Muscle of back (tissue), 11 donors: Measurements from ENCODE around the gene SCN4B. TPM values are rescaled to one million over a fixed set of nuclear protein-coding genes. Genes with fewer than 3 reads are reported as not detected.

Experiments
- DNase-seq, 3 donors: peaks; one replicate each; pipeline versions ENCODE4 v3.0.0 to v3.0.0-alpha.2; 2013
- polyA plus RNA-seq, 10 donors: library from polyadenylated mRNA; unstranded; fragments of 120-200 nt; gene quantifications; one replicate each; pipeline ENCODE4 v1.2.1, GENCODE V29; 2013; ENCODE audit not compliant: insufficient read length in 10 of 10

The SCN4B gene
- polyA plus RNA-seq, 10 donors: 2.2 to 6.1 (median 3.4) TPM

DNA sequence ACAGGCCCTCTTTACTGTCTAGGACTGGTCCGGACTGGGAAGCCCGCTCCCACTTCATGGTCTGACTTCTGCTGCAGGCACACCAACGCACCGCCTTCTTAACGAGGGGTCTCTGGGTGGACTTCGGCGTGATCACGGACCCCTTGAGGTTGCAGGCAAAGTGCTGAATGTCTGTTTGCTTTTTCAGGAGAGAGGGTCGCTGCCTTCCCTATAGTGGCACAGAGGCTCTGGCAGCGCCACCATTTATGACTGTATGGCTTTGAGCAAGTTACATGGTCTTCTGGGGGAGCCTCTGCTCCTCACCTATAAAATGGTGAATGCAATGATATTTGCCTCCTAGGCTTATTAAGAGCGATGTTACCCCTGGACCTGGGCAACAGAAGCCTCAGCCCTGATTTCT is 1.4 kb upstream of the SCN4B start:
- DNase-seq: no peak

DNA sequence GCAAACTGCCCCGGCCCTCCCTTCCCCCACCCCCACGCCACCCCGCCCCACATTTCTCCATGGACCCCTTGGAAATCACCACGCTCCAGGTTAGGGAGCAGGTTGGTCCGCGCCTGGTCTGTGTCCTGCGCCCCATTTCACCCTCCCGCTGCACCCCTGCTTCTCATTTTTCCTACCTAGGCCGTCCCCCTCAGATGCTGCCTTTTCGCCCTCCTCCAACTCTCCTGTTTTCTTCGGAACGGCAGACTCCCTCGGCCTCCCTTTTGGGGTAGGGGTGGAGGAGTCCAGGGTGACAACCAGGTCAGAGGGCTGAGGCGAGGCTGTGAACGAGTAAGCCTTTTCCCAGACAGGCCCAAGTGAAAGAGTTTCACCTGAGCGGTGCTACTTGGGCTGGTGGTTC is 893 bp upstream of the SCN4B start:
- no peak for DNase-seq

DNA sequence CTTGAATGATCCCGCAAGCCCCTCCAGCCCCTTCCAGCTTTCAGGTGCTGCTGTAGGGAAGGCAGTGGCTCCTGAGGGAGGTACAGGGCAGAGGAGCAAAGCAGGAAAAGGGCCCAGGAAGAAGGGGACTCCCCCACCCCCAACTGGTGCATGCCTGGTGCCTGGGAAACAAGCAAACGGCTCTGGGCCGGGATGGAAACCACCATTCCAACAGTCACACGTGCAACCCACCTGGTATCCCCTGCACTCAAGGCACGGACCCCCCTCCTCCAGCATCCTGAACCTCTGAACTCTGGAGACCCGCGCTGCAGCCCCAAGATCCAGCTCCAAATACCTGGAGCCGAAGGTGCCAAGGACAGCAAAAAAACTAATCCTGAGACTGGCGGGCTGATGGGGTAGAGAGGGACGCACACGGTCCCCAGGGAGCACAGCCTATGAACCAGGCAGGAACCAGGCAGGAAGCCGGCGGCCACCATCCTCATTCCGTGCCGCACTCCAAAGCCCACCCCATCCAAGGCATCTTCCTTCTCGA is 537 bp downstream of the SCN4B start:
- no peak for DNase-seq

DNA sequence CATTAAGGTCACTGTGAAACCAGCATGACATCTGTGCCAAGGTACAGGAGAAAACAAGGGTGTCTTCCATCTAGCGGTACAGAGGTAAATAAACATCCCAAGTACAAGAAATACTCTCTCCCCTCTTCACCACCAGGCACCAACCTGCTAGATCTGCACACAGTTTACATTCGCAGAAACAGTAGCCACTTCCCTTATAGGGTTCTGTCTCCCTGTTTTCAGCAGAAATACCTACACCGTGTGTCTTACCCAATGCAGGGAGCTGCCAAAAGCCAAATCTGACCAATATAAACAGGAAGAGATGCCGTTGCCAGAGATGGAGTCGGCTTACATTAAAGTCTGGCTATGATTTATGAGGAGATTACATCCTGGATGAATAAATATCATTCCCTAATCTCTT is 1.2 kb downstream of the SCN4B start:
- no peak for DNase-seq

DNA sequence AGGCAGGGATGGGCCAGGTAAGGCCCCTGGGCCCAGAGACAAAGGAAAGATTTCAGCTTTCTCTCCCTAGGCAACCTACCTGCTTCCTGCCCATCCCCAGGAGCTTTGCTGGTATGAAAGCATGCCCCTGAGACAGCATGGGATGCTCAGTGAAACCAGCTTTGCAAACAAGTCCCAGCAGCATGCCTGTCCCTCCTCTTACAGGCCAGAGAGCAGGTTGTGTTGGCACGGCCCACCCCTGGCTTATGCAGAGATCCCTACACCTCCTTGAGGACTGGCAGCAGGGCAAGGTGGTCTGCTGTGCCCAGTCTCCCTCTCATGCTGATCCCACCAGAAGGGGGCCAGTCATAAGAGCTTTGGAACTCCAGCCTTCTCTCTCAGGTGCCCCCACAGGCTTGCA is 3.1 kb downstream of the SCN4B start:
- DNase-seq: no peak

DNA sequence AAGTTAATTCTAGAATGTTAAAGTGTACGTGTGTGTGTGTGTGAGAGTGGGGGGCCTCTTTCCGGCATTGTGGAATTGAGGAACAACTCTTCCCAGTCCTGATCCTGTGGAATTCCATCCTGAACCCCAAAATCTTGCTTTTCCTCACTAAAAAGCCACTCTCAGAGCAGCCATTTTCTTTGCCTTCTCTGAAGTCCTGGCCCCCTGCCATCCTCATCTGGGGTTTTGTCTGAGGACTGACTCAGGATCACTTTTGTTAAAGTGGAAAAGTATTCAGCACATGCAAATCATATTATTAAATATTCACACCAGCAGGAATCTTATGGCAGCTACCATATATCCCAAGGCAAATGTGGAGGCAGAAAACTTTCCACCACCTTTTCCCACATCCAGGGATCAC is 3.8 kb downstream of the SCN4B start:
- DNase-seq: no peak

DNA sequence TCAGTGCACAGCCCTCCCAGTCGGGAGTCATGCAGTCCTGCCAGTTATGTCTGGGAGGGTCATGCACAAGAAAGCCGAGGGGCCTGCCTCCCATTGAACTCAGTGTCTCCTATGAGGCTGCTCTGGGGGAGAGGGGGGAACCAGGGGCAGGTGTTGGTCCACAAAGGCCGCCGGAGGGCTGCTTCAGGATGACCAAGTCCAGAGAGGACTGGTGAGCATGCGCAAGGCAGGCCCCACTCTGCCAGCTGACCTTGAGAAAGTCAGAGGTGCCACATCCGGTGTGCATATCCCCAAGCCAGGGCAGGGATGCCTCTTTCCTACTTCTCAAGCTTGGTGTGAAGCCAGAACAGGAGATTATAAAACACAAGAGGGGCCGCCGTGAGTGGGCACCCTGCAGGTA is 4.4 kb downstream of the SCN4B start:
- no peak for DNase-seq

DNA sequence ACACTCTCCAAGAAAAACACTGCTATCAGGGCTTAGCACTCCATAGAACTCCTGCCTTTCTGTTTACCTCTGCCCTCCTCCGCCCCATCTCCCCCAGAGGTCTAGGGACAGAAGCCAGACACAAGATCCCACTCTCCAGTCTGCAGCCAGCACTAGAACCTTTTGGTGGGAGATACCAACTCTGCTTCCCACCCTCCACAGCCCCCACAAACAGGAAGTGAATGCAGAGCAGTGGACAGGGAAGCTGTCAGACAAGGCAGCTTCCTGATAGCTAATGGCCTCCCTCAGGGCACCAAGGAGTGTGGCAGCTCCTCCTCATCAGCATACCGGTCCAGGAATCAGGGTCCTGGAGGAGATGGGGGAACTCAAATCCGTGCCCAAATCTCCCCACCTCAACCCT is 5.1 kb downstream of the SCN4B start:
- DNase-seq: no peak

DNA sequence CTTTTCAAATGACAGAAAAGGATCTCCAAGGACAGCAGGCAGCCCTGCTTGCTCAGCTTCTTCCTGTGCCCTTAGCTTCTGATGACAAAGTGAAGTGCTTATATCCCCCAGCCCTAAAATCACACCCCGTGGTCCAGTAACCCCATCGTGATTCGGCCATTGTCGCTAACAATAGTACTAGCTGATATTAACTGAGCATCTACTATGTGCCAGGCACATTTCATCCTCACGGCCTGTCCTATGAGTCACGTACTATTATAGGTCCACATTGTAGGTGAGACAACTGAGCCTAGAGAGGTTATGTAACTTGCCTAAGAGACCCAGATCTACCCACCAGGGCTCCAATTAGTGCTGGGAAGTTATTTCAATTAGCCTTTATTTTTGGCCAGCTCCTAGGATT is 6.1 kb downstream of the SCN4B start:
- DNase-seq: no peak

DNA sequence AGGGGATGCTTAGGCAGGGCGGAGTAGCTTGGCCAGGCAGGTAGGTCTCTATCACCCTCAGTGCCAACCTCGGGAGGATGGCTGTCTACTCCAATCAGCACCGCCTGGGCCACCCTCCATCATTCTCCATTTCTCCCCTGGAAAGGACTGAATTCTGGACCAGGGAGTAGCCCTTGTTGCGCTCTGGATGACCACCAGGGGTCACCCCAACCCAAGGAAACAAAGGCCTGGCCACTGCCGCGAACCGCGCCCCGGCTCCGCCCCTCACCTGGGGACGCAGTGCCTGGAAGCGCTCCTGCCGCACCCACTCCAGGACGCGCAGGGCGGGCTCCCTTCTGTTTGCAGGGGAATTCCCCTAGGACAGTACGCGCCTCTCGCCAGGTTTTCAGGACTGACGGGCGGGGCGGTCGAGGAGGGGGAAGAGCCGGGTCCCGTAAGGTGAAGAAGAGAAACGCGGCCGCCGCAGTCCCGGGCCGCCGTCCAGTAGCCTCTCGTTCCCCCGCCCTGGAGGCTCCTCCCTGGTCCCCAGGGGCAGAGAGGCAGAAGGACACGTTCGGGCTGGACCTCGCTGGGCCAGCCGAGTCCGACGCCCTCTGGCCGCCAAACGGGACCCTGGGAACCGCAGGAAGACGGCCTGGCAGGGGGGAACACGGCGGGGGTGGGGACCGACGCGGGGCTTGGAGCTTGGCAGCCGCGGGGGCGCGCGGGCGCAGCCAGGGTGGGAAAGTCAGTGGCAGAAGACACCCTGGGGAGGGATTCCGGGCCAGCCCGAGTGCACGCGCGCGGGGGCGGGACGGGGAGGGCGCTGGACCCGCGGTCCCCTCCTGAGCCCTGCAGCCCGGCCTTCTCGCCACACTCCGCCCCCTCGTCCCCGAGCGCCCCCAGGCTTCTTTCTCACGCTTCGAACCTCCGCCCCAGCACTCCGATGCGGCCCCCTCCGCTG is 7.1 kb downstream of the SCN4B start:
- DNase-seq: peak; percentile 57 to 88 (median 77)

DNA sequence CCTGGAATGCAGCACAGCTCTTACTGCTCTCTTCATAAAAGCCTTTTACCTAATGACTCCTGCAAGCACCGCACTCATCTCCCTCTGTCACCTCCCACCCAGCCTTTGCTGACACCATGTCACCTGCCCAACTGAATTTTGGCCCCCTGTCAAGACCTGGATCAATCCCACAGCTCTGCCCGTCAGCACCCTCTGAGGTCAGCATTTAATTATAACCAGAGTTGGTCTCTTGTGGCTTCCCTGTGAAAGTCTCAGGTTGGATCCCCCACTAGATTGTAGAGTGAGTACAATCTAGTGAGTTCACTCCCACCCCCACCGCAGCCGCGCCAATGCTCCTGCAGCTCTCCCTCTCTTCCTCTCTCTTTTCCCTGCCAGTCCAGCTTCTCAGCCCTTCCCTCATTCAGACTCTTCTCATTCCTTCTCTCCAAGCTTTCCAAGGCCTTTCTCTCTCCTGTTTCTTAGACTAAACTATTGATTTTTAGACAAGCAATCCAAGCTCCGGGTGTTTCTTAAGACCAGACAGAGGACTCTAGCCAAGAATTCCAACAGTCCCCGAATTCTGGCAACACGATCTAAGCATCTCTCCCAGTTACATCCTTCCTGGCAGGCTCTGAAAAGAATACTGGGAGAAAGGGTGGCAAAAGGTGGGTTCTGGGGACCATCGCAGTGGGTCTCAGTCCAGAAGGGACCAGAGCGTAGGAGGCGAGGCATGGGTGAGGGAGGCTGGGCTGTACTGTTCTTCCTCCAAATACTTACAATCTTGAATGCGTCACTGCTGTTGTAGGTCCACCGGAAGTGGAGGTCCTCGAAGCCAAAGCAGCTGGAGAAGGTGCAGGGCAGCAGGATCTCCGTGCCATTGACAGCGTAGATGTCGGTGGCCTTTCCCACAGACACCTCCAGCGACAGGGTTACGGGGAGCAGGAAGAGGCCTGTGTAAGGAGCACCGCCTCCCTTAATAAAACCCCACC is 8.0 kb downstream of the SCN4B start:
- peak in 1 of 3 donors; percentile 39 for DNase-seq

DNA sequence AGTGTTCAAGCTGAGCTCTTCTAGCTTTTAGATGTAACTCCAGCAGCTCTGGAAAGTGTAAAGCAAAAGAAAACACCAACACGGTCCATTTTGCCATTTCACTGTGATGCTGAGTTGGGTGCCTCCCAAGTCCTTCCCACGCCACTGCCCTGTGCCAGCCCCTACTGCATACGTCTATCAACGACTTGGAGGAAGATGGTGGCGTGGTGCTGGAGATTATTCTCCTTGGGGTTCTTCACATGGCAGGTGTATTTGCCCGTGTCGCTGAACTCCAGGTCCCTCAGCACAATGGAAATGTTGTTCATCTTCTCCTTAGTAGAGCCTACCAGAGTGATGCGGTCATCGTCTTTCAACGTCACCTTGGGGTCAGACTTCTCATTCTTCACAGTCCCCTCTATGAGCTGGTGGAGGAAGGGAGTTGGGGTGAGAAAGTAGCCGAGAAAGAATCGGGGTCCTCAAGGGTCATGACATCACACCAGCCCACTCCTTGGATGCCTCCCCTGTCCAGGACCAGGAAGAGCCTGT is 8.9 kb downstream of the SCN4B start:
- no peak for DNase-seq

DNA sequence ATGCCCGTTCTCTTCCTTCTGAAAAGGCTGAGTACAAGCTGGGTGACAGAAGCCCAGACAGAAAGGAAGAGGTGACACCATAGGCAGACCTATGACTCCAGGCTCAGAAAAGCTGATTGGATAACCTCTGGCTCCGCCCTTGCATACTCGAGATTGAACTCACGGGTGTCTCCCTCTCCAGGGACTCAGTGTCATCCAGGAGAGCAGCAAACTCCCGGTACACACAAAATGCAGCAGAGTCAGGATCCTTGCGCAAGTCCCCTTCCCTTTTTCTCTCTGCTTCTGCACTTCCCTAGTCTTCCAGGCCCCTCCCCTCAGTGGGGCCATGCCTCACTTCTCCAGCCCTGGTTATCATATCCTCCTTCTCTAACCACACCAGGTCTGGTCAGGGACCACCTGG is 9.8 kb downstream of the SCN4B start:
- DNase-seq: no peak

DNA sequence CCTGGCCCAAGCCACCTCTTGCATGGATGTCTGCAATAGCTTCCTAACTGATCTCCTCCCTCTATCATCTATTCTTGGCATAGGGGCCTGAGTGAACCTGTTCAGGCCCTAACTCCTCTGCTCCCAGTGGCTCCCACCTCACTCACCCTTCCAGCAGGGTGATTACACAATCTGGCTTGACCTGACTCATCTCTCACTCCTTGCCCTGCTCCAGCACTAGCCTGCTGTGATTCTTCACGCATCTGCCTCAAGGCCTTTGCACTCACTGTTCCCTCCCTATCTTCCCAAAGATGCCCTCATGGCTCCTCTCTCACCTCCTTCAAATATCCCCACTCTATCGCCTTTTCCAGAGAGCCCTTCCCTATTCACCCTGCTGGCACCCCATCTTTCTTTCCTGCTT is 10.5 kb downstream of the SCN4B start:
- no peak for DNase-seq

DNA sequence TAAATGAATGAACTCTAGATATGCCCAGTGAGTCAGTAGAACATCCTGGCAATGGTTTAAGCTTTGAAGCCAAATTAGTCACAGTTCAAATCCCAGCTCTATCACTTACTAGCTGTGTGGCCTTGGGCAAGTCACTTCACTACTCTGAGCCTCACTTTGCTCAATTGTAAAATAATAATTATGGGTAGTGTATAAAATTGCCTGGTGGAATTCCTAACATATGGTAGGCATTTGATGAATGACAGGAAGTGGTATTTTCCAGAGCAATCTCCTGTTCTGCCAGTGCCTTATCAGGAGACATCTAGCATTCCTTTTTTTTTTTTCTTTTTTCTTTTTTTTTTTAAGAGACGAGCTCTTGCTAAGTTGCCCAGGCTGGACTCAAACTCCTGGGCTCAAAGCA is 13.0 kb downstream of the SCN4B start:
- DNase-seq: no peak

DNA sequence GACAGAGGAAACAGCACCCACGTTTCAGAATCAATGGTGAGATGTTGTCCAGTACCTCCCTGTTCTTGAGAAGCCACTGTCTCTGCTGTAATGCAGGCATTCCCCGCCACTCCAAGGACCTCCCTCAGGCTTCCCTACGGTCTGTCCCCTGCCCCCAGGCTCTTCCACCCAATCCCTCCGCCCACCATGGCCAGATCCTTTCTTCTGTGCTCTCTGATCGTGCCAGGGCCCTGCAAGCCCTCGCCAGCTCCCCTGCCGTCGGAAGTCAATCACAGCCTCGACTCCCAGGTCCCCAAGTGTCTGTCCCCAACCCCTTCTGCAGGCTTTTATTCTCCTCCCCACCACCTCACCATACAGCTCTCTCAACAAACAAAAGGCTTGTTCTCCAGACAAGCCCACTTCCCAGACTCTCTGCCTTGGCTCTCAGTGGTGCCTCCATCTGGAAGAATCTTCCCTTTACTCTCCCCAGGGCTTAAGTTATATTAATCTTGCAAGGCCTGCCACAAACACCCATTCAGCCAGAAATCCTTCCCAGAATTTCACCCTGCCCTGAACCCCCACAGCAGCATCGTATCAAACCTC is 13.7 kb downstream of the SCN4B start:
- DNase-seq: no peak

DNA sequence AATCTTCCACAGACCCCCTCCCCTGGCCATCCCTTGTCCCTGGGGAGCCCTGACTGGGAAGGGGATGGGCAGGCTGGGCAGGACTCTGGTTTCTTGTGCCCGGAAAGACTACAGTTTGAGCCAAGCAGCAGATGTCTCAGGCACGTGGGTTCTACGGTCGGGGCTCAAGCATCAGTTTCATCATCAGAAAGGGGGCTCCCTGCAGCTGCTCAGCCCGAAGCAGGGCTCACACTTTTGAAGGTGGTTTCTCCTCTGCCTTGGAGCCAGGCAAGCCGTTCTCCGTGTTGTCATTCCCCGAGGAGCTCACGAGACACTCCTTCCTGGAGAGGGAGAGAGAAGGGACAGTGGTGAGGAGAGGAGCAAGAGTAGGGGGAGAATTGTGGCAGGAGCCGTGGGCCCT is 15.8 kb downstream of the SCN4B start:
- DNase-seq: no peak

DNA sequence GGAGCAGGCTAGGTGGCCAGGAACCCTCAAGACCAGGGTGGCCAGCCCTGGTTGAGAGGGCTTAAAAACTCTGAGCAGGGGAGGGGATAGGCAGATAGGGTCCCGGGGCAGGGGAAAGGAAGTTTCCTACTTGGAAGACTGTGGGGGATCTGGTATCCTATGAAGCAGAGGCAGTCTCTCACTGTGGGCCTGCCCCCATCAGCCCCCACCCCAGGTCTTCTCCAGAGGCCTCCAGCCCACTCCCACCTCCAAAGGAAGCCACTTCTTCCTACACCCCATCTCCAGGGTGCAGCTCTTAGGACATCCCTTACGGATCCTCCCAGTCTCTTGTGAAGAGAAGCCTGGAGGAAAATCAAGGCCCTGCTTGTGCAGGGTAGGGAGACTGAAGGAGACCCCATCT is 16.3 kb downstream of the SCN4B start:
- DNase-seq: no peak

DNA sequence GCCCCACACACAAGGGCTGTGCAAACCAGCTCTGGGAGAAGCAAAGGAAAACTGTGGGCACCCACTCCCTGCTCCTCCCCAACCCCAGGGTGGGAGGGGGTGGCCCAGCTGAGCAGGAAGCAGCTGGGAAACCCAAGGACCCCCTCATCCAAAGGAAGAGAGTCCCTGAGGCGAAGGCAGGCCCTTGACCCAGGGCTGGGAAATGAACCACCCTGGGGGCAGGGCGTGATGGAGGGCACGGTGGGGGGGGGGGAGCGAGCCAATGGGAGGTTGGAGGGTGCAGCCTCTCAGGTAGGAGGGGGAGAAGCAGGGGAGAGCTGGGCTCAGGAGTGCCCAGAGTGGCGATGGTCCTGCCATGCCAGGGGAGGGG is 16.8 kb downstream of the SCN4B start:
- DNase-seq: no peak

DNA sequence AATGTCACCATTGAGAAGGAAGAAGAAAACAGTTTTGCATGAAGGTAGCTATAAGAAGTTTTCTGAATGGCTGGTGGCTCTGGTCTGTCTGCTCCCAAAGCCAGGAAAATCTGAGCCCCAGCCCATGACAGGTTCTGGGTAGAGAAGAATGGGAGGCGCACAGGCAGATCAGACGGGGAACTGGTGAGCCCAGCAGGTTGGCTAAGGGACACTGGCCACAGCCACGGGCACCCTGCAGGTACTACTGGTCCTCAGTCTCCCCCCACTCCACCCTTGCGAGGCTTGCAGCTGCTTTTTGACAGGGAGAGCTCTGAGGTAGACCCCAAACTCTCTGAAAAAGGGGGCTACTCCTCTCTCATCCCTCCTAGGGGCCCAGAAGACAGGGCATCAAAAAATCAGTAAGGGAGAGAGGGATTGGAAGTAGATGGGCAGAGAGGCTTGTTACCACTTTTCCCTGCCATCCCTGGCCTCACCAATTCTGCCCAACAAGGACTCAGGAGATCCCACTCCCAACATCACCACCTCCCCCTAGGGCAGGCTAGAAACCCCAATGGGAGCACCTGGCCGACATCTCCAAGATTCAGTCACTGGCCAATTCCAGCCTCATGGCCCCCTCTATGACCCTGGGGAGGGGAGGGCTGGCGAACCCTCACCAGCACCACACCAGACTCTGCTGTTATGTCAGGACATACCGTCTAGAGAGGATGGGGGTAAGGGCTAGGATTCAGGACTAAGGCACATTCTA is 17.4 kb downstream of the SCN4B start:
- no peak for DNase-seq

DNA sequence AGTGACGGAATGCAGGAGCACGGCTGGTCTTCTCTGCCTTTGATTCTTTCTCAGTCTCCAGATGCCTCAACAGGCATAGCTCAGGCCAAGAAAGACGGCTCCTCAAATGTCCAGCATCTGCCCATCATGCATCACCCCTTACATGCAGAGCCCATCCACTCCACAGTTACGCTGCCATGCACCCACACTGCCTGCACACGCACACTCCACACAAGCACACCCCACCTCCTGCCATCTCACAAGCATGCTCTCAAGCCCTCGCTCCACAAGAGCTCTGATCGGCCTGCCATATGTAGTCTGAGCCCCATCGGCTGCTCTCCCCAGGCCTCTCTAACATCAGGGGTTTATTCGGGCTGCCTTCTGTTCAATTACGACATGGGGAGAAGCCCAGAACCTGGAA is 18.8 kb downstream of the SCN4B start:
- no peak for DNase-seq
